Measurements from ENCODE around the gene BPIFB3. TPM values are rescaled to one million over a fixed set of nuclear protein-coding genes. Genes with fewer than 3 reads are reported as not detected.

The BPIFB3 gene
- total RNA-seq, 1 experiment from 2014 or later = not detected

GRCh38 chr20:33014336-33015113 lies 39.2 kb upstream of the BPIFB3 start (continued):
- TF ChIP-seq HMGXB4 (CRISPR knock-in tag; IDR thresholded peaks at IDR 0.05) (no peak), ZNF396 (CRISPR knock-in tag; IDR thresholded peaks at IDR 0.05; ENCODE audit: borderline replicate concordance) (no peak), JUN (CRISPR knock-in tag; IDR thresholded peaks at IDR 0.05) (no peak), ZNF232 (CRISPR knock-in tag; IDR thresholded peaks at IDR 0.05) (no peak), TEAD1 (CRISPR knock-in tag; IDR thresholded peaks at IDR 0.05) (no peak), CREB1 (CRISPR knock-in tag; IDR thresholded peaks at IDR 0.05) (no peak), GTF2I (CRISPR knock-in tag; conservative IDR thresholded peaks at IDR 0.05) (no peak), E2F5 (CRISPR knock-in tag; IDR thresholded peaks at IDR 0.05) (no peak)

GRCh38 chr20:33015114-33015484 lies 38.6 kb upstream of the BPIFB3 start:
- no peaks in the 10 kb centered on the region for H3K9me3 Mint-ChIP-seq
- no peak overlapping the region for H3K4me3 Mint-ChIP-seq
- no peak overlapping the region for H3K27ac Mint-ChIP-seq
- TF ChIP-seq PRRX2 (CRISPR knock-in tag; IDR thresholded peaks at IDR 0.05) = no peak
- TF ChIP-seq ATF1 (CRISPR knock-in tag; IDR thresholded peaks at IDR 0.05) = no peak
- TF ChIP-seq ELF4 (CRISPR knock-in tag; IDR thresholded peaks at IDR 0.05; ENCODE audit: low read depth) = no peak
- TF ChIP-seq ZNF232 (CRISPR knock-in tag; IDR thresholded peaks at IDR 0.05) = no peak
- no peak for TF ChIP-seq FOXK1 (CRISPR knock-in tag; IDR thresholded peaks at IDR 0.05)
- TF ChIP-seq FOXP4 (CRISPR knock-in tag; IDR thresholded peaks at IDR 0.05) = no peak
- TF ChIP-seq ZNF425 (CRISPR knock-in tag; conservative IDR thresholded peaks at IDR 0.05) = no peak
- TF ChIP-seq ZNF281 (CRISPR knock-in tag; IDR thresholded peaks at IDR 0.05) = no peak
- TF ChIP-seq ZSCAN18 (CRISPR knock-in tag; IDR thresholded peaks at IDR 0.05) = no peak
- no peak for TF ChIP-seq NR2C2 (CRISPR knock-in tag; IDR thresholded peaks at IDR 0.05)
- TF ChIP-seq USF2 (CRISPR knock-in tag; IDR thresholded peaks at IDR 0.05) = no peak
- TF ChIP-seq JAZF1 (CRISPR knock-in tag; IDR thresholded peaks at IDR 0.05) = no peak
- TF ChIP-seq ERG (CRISPR knock-in tag; IDR thresholded peaks at IDR 0.05) = no peak
- peaks cover 10% of the 10 kb centered on the region; the same call in 1 of the 2 replicates for H3K4me1 Mint-ChIP-seq
- DNase-seq (ENCODE audit: low spot score) (no peak), ATAC-seq (no peak)
- ChIA-PET CTCF (interaction anchor here (1.6 to 5.6 kb wide), 4 partner anchors 9 to 121 kb away, joined by 6 to 34 read pairs (median 8); partner anchors contain the start of gene SUN5), POLR2A (no interaction called here)
- no peaks in the 10 kb centered on the region for H3K27me3 Mint-ChIP-seq (ENCODE audit: low read depth)
- H3K36me3 Mint-ChIP-seq = no peaks in the 10 kb centered on the region

Measured in WTC11 (cell line).